Measurements from ENCODE around the gene SYNJ2. TPM values are rescaled to one million over a fixed set of nuclear protein-coding genes. Genes with fewer than 3 reads are reported as not detected.

SYNJ2 gene
- total and polyA plus RNA-seq, 2 of the 4 experiments (the other 2 are of a cell fraction) = 40.8 to 45.2 TPM

- intact Hi-C loops (cut with micrococcal nuclease) (no loop called here), dilution Hi-C loops (cut with HindIII; ENCODE audit: low sequenced_read_pairs, unreplicated experiment) (no loop called here), in situ Hi-C loops (cut with MboI; ENCODE audit: low sequenced_read_pairs) (no loop called here)
- ChIA-PET POLR2A (ENCODE audit: unreplicated experiment) (no interaction called here), CTCF (interaction anchor here (0.6 kb wide), 1 partner anchor 141 kb away, joined by 4 read pairs; no protein-coding TSS in a partner anchor)
- H3K4me1 ChIP-seq (ENCODE audit: control insufficient read depth, insufficient read depth, low read length) = no peaks in the 10 kb centered on the region
- no peak overlapping the region for H2BK15ac ChIP-seq (ENCODE audit: low read depth, low read length)
- no peaks in the 10 kb centered on the region for H3K27me3 ChIP-seq (ENCODE audit: control insufficient read depth, insufficient read depth, low read length)
- no peak overlapping the region for H3K27ac ChIP-seq (ENCODE audit: insufficient read depth, low read length)
- no peak overlapping the region for H3K56ac ChIP-seq (ENCODE audit: extremely low read depth, insufficient read depth, low read length)
- H4K5ac ChIP-seq (ENCODE audit: low read depth, low read length) = no peak overlapping the region
- no peak overlapping the region for H2AFZ ChIP-seq (replicated peaks; ENCODE audit: low read length, poor library complexity)
- no peak overlapping the region for H2BK5ac ChIP-seq (ENCODE audit: low read depth, low read length, poor library complexity, severe bottlenecking)
- H3K23ac ChIP-seq (ENCODE audit: low read depth, low read length) = no peak overlapping the region
- H2BK20ac ChIP-seq (ENCODE audit: low read depth, low read length) = no peak overlapping the region
- H3K4ac ChIP-seq (ENCODE audit: low read depth, low read length) = no peak overlapping the region
- H2AK5ac ChIP-seq (ENCODE audit: low read depth, low read length) = 0 out of 2 replicates have a peak overlapping the region, but pooled peaks have one; percentile 15
- ATAC-seq (ENCODE audit: low read depth) = no peak
- no peak overlapping the region for H3K14ac ChIP-seq (replicated peaks; ENCODE audit: low read depth, low read length)
- DNase-seq = no peak
- no peaks in the 10 kb centered on the region for H3K9me3 ChIP-seq (ENCODE audit: control insufficient read depth, insufficient read depth, low read length)
- no peak overlapping the region for H4K91ac ChIP-seq (ENCODE audit: insufficient read depth, low read depth, low read length)
- no peak overlapping the region for H3K4me2 ChIP-seq (ENCODE audit: low read depth, low read length)
- H3K36me3 ChIP-seq (ENCODE audit: control insufficient read depth, insufficient read depth, low read length) = no peaks in the 10 kb centered on the region
- 86% methylated on average over 6 of the region's 8 CpGs; no CpG with 5 or more reads in 1 of the 2 experiments for WGBS, 2 experiments (ENCODE audit: extremely low coverage in 2 of 2, insufficient read length in 1 of 2)
- no TSS peak for BruUV-seq (replicated peaks)
- H3K9ac ChIP-seq (ENCODE audit: low read depth, low read length) = no peak overlapping the region
- no peak for TF ChIP-seq CTCF (conservative IDR thresholded peaks at IDR 0.05; ENCODE audit: low read depth, low read length)
- TF ChIP-seq BHLHE40 (IDR thresholded peaks at IDR 0.05; ENCODE audit: low read depth, low read length) = no peak
- TF ChIP-seq RAD21 (IDR thresholded peaks at IDR 0.05; ENCODE audit: low read length) = no peak
- no peak for TF ChIP-seq CHD1 (IDR thresholded peaks at IDR 0.05; ENCODE audit: low read depth, low read length)
- no peak for TF ChIP-seq ELK1 (IDR thresholded peaks at IDR 0.05; ENCODE audit: borderline replicate concordance, low read depth, low read length)
- no peak for TF ChIP-seq RCOR1 (IDR thresholded peaks at IDR 0.05; ENCODE audit: insufficient replicate concordance, low read length)
- TF ChIP-seq FOS (IDR thresholded peaks at IDR 0.05; ENCODE audit: low read depth, low read length) = no peak
- TF ChIP-seq RFX5 (IDR thresholded peaks at IDR 0.05; ENCODE audit: low read depth, low read length) = no peak
- no peak for TF ChIP-seq MAFK (IDR thresholded peaks at IDR 0.05; ENCODE audit: low read depth, low read length)
- no peak for TF ChIP-seq USF2 (IDR thresholded peaks at IDR 0.05; ENCODE audit: low read depth, low read length)
- no peak for TF ChIP-seq CEBPB (IDR thresholded peaks at IDR 0.05; ENCODE audit: low read depth, low read length)
- no peak for TF ChIP-seq SMC3 (IDR thresholded peaks at IDR 0.05; ENCODE audit: low read depth, low read length)
- TF ChIP-seq NFE2L2 (IDR thresholded peaks at IDR 0.05; ENCODE audit: low read depth, low read length) = no peak
- no peak for TF ChIP-seq MXI1 (IDR thresholded peaks at IDR 0.05; ENCODE audit: borderline replicate concordance, low read depth, low read length)
- H2BK120ac ChIP-seq (ENCODE audit: low read depth, low read length) = no peak overlapping the region
- H3K4me3 ChIP-seq (ENCODE audit: insufficient read depth, low read depth, low read length) = no peak overlapping the region
- H3K9me1 ChIP-seq (ENCODE audit: insufficient read depth, low read length) = 0 out of 2 replicates have a peak, but pooled peaks cover 3% of the 10 kb centered on the region
- no peaks in the 10 kb centered on the region for H3K79me1 ChIP-seq (ENCODE audit: low read depth in 1 of 2, low read length in 2 of 2)
- no peaks in the 10 kb centered on the region for H4K20me1 ChIP-seq (ENCODE audit: insufficient read depth, low read length)
- H4K8ac ChIP-seq (ENCODE audit: low read depth in 2 of 2, low read length in 2 of 2) = no peak overlapping the region
- H2AK9ac ChIP-seq (replicated peaks; ENCODE audit: low read depth, low read length, poor library complexity) = no peak overlapping the region
- no peak overlapping the region for H3K18ac ChIP-seq (ENCODE audit: low read depth, low read length)
Measured at GRCh38 chr6:157967486-157967885, 14.2 kb upstream of the SYNJ2 start.
